GM12801 (cell line): ENCODE measurements around the gene EYA4.

Experiments used
- TF ChIP-seq, protein P1 (sequence below): IDR thresholded peaks from one replicate; pipeline ENCODE4 v1.5.1; 2011; ENCODE audit warnings: control low read depth; ENCODE audit not compliant: insufficient read length; ENCODE audit errors: extremely low read depth

The EYA4 gene, protein sequence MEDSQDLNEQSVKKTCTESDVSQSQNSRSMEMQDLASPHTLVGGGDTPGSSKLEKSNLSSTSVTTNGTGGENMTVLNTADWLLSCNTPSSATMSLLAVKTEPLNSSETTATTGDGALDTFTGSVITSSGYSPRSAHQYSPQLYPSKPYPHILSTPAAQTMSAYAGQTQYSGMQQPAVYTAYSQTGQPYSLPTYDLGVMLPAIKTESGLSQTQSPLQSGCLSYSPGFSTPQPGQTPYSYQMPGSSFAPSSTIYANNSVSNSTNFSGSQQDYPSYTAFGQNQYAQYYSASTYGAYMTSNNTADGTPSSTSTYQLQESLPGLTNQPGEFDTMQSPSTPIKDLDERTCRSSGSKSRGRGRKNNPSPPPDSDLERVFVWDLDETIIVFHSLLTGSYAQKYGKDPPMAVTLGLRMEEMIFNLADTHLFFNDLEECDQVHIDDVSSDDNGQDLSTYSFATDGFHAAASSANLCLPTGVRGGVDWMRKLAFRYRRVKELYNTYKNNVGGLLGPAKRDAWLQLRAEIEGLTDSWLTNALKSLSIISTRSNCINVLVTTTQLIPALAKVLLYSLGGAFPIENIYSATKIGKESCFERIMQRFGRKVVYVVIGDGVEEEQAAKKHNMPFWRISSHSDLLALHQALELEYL

DNA sequence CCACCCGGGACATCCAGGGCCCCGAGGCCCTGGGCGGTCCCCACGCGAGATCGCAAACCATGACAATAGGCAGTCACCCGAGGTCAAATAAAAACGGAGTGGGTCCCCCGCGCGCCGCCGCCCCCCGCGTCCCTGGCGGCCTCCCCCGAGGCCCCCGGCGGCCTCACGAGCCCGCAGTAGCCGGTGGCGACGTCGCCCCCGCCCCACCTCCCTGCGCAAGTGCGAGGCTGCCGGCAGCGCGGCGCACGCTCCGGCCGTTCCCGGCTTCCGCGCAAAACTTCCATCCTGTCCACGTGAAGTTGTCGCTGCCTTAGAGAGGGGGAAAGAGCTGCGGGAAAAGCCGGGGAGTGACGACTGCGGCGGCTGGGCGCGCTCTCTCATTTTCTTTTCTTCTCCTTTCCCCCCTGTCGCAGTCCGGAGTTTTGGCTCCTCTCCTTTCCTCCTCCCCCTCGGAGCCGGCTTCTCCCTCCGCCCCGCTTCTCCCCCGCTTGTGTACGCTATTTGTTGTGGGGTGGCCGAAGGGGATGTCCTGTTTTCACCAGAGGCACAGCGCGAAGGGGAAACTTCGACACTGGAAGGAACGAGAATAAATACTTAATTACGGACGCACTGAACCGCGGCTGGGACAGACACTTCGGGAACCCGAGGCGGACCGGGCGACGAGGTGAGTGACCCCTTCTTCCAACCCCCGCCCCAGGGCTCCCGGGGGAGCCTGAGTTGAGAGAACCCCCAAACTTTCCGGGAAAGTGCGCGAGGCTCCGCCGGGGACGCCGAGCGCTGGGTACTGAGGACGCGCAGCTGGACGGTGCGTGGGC lies at the start of gene EYA4:
Gene EYA4, plus strand, starts transcription at position 272 of the 815 bp plus-strand sequence. CDS start 33,424 bp downstream, outside the sequence.
- TF ChIP-seq, protein P1, sequence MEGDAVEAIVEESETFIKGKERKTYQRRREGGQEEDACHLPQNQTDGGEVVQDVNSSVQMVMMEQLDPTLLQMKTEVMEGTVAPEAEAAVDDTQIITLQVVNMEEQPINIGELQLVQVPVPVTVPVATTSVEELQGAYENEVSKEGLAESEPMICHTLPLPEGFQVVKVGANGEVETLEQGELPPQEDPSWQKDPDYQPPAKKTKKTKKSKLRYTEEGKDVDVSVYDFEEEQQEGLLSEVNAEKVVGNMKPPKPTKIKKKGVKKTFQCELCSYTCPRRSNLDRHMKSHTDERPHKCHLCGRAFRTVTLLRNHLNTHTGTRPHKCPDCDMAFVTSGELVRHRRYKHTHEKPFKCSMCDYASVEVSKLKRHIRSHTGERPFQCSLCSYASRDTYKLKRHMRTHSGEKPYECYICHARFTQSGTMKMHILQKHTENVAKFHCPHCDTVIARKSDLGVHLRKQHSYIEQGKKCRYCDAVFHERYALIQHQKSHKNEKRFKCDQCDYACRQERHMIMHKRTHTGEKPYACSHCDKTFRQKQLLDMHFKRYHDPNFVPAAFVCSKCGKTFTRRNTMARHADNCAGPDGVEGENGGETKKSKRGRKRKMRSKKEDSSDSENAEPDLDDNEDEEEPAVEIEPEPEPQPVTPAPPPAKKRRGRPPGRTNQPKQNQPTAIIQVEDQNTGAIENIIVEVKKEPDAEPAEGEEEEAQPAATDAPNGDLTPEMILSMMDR, result no peak

DNA sequence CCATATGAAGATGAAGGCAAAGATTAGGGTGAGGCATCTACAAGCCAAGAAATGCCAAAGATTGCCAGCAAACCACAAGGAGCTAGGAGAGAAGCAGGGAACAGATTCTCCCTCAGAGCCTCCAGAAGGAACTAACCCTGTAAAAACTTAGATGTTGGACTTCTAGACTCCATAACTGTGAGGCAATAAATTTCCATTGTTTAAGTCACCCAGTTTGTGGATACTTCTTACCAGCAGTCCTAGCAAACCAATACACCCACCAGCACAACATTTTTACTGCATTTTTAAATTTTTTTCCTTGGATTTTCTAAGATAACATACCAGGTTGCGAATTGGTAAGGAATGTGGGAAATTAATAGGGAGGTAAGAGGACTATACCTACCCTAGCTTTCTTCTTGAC lies 47.8 kb upstream of the EYA4 start:
- TF ChIP-seq, protein P1, result no peak

DNA sequence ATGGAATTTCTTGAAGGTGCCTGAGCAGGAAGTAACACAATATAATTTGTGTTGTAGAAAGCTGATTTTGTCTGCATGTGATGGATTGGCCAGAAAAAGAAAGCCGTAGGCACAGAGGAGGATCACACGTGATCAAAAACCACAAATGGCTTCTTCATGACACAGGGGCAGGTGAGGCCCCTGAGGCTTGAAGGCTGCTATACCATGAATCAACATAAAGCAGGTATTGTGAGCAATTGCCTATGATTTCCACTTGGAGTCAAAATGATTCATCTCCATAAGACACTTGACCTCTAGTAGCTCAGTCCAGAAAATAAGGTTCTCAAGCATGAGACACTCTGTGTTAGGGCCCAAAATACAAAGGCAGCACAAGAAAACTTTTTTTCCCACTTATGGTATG lies 42.4 kb upstream of the EYA4 start:
- TF ChIP-seq, protein P1, result no peak

DNA sequence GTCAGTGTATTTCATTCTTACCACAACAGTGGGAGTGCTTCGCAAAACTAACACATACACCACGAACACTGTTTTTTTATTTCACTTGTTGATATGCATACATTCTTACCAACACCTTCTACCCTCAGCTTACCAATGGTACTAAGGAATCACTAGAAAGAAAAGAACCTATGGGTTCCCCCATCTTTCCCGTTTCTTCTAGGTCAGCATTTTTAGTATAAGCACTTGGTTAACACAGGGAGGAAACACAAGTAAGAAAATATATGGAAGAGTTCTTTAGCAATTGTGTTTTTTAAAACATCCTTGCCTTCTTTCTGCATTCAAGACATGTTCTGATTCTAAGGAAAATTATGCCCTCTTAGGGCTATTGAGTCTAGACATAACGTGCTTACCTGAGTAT lies 39.9 kb upstream of the EYA4 start:
- TF ChIP-seq, protein P1, result no peak

DNA sequence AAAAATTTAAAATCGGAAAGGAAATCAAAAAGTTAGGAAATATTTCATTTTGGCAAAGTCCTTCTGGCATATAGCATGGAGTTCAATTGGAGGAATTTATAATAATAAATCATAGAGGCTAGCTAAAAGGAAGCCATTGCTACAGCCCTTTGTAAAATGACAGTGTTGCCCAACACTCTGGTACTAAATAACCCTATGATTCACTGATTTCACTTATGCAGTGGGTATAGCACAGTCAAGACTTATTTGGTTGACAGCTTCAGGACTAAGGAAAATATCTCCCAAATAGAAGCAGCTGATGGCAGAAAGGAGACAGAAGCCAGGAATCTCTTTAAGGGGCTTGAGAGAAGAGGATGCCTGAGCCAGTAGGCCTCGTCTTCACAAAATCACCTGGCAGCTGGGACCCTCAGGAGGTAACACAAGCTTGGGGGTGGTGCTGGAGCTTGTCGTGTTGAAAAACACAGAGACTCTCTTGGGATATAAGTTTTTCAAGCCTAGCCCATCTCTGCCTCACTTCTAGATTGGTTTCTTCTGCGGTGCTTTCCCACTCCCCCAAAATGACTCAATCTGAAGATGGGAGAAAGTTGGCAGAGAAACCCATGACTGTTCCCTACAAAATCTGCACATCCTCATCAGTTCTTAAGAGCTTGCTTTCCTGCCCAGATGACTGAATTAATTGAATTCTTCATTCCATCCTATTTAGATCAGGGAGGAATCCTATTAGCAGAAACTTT lies 38.4 kb upstream of the EYA4 start:
- TF ChIP-seq, protein P1, result no peak

DNA sequence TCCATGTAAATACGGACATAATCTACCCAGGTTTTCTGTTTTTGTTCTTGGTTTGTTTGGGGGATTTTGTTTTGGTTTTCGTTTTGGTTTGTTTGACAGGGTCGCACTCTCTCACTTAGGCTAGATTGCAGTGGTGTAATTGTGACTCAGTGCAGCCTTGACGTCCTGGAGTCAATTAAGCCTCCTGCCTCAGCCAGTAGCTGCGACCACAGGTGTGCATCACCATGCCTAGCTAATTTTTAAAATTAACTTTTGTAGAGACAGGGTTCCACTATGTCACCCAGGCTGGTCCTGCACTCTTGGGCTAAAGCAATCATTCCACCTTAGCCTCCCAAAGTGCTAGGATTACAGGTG lies 37.8 kb upstream of the EYA4 start:
- TF ChIP-seq, protein P1, result no peak
